ENCODE results near the gene LAMB3.
A peak's percentile ranks its signal among the peaks of the same experiment; 100 is the strongest.

The LAMB3 gene

DNA sequence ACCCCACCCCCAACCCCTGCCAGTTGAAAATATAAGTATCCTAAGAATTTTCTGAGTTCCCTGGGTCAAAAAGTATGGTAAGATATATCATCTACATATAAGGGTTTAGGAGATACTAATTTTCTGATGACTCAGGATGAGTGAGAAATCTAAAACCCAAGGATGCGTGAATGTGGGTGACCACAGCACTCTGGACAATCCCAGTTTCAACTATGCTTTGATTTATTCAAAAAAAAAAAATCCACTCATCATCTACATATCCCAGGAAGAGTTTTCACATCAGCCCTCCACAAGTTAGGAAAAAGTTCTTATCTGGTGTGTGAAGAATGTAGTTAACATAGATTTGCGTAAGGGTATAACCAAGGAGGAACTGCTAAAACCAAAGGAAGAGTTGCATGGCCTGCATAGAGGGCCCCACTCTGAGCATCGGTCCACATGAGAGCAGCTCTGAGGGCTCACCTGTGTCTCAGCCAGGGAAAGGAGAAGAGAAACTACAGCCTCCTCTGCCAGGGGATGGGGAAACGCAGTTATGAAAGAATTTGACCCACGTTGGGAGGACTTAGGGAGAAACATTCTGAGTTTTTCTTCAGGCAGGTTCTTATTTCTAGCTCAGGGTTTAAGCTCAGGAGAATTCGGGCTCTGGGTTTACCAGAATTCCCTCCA is 18.8 kb downstream of the LAMB3 start:
- no peak for DNase-seq (ENCODE audit: low spot score)

DNA sequence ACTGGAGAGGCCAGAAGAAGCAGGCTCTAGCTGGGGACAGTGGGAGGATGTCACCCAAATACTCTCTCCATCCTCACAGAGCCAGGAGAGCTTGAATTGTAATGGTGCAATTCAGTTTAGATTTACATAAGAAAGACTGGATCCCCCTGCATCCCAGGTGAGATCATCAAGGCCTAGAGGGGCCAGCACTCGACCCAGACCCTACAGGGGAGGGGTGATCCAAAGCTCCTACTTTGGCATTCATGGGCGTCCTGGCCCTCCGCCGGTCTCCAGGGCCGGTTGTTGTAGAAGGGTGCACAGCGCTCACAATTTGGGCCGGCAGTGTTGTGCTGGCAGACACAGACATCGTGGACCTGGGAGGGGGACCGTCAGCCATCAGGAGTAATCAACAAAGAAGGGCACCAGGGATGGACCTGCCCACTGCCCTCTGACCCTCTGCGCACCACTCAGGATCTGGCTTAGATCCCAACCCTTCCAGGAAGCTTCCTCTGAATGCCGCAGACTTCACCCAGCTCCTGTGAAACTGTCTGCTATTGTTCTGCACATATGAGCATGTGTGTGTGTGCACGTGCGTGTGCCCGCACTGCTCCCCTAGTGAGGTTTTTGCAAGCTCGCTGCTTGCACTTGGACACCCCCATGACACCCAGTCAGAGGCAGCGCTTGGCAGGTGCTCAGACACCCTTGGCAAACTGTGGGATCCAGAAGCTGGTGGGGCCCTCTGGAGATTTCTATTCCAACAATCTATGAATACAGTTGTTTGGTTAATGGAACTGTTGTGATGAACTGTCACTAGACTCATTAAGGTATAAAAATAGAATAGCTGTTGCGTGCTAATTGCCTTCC is 21.6 kb downstream of the LAMB3 start:
- DNase-seq (ENCODE audit: low spot score) = peak; percentile 49

- peak; percentile 89 for DNase-seq (ENCODE audit: low spot score)
Observed at GRCh38 chr1:209629621-209630382, 22.4 kb downstream of the LAMB3 start.

GRCh38 chr1:209628618-209629299 is 23.5 kb downstream of the LAMB3 start:
- no peak for DNase-seq (ENCODE audit: low spot score)

- DNase-seq (ENCODE audit: low spot score) = peak; percentile 85
Observed at GRCh38 chr1:209627732-209628196, 24.5 kb downstream of the LAMB3 start.

DNA sequence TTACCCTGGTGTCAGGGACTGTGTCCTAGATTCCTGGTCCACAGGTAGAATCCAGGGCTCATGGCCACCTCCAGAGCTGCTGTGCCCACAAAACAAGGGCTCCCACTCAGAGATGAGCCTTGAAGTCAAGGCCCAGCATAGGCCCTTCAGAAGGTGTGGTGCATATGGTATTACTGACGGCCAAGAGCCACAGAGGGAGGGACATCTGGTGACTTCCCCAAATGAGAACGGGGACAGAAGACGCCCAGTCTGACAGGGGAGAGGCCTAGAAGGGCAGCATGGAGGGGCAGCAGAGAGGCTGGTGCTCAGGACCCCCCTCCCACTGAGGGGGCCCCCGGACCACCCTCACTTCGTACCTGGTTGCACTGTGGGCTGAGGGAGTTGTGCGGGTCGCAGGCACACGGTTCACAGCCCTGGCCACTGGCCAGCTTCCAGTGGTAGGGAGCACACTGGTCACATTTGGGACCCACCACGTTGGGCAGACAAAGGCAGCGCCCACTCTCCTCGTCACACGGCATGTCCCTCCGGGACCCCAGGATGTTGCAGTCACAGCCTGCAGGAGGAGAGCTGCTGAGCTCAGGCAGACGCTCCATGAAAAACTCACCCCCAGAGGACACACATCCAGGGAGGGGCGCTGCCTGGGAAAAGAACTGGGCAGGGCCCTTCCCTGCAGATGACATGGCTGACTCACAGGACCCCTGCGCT is 25.0 kb downstream of the LAMB3 start:
- no peak for DNase-seq (ENCODE audit: low spot score)

DNA sequence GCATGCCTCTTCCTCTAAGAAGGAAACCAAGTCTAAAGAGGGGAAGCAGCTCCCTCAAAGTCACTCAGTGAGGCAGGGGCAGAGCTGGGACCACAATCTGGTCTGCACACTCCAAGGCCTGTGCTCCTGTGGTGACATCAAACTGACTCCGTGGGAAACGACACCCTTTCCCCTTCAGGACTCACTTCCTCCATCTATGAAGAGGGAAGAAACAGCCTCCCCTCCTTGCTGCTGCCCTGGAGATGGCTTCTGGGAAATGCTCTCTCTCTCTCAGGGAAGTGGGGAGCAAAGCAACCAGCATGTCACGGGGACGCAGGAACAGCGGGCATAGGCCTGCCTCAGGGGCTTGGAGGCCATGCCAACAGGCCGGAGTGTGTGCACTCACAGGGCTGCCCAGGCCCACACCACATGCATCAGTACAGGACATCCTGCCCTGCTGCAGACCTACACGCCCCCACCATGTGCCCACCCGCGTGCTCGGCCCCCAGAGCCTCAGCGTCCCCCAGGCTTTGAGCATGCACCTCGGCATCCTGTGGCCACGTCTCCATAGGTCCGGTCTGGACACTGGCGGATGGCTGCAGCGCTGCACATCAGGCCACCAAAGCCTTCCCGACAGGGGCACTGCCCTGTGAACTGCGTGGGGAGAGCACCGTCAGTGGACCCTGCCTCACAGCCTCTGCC is 25.7 kb downstream of the LAMB3 start:
- no peak for DNase-seq (ENCODE audit: low spot score)

DNA sequence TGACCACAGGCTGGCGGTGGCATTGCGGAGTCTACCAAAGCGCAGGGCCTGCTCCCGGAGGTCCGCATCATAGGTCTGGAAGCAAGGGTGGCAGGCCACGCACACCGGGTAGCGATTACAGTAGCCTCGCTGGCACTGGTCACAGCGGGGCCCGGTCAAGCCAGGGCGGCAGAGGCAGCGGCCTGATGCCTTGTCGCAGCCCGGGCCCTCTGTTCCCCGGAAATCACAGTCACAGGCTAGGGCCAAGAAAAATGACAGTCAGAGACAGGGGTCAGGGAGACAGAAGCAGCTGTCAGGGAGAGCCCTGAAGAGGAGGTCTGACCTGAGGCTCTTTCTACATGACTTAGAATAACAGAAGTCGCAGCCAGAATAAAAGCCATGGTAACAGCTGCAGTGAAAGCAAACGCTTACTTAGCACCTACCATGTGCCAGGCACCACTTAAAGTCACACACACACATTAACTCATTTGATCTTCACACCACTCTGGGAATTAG is 26.4 kb downstream of the LAMB3 start:
- DNase-seq (ENCODE audit: low spot score) = no peak

- no peak for DNase-seq (ENCODE audit: low spot score)
Observed at GRCh38 chr1:209624558-209625549, 27.4 kb downstream of the LAMB3 start.

- no peak for DNase-seq (ENCODE audit: low spot score)
Observed at GRCh38 chr1:209622841-209623829, 29.1 kb downstream of the LAMB3 start.

DNA sequence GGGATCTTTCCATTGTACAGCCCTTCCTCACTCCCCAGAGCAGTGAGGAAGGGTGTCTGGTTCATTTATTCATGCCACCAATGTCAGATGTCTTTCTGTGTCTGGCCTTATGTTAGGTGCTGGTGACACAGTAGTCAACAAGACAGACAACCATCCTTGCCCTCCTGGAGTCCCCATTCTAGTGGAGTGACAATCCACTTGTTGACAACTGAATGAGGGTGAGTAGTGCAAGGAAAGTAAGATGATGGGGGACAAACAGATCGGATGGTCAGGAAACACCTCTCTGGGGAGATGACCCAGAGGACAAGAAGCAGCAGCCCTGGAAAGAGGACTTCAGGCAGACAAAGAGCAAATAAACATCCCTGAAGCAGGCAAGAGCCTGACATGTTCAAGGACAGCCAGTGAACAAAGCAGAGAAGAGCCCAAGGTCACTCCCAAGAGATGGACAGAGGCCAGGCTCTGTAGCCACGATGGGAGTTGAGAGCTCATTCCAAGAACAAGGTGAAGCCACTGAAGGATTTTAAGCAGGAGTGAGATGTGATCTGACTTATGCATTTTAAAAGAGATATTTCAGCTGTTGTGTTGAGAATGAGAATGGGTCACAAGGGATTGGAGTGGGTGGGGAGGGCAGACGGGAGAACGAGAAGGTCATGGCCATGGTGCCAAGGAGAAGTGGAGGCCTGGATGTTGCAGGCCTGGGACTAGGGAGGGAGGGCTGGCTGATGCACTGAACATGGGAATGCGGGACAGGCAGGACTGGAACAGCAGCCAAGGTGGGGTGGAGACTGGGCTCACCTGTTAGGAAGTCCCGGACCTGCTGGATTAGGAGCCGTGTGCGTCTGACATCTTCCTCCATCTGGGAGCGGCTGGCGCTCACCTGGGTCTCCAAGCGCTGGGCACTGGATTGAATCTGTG is 30.2 kb downstream of the LAMB3 start:
- DNase-seq (ENCODE audit: low spot score) = no peak

GRCh38 chr1:209621286-209621685 is 30.9 kb downstream of the LAMB3 start:
- no peak for DNase-seq (ENCODE audit: low spot score)

DNA sequence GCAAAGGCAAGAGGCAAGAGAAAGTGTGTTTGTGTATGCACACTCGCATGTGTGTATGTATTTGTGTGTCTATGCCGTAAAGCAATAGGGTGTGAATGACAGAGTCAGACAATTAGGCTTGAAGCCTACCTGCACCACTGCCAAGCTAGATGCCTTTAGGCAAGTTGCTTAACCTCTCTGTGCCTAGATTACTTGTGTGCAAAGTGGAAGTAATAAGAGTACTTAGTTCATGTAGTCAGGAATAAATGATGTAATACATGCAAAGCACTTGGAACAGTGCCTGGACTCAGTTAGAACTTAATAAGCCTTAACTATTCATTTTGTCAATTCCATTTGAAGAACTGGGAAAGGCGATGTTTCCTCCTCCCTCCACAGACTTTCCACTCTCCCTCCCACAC is 31.7 kb downstream of the LAMB3 start:
- DNase-seq (ENCODE audit: low spot score) = no peak

GRCh38 chr1:209619696-209620486 is 32.3 kb downstream of the LAMB3 start:
- DNase-seq (ENCODE audit: low spot score) = no peak

- DNase-seq (ENCODE audit: low spot score) = peak; percentile 68
Observed at GRCh38 chr1:209618756-209619420, 33.3 kb downstream of the LAMB3 start.

DNA sequence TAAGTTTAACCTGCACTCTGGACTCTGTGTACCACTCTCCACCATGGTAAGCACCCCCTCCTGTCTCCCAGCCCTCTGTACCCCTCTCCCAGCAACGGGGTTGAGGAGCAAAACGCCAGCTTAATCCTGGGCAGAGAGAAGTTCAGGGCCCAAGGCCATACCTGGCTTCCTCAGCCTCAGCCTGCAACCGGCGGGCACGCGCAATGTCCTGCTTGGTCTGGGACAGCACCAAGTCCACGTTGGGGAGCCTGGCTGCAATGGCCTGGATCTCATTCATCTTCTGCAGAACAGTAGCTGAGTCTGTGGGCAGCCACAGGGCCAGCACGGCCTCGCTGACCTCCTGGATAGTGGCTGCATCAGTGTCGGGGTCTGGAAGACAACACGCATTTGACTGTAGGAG is 33.9 kb downstream of the LAMB3 start:
- DNase-seq (ENCODE audit: low spot score) = no peak
